ENCODE measurements around the gene CCL13.

- TF ChIP-seq CTCF (IDR thresholded peaks at IDR 0.05 in 4 of 5, conservative IDR thresholded peaks at IDR 0.05 in 1 of 5): no peak
- TF ChIP-seq POLR2A (IDR thresholded peaks at IDR 0.05): no peak
Observed at GRCh38 chr17:34390649-34391048, 34.4 kb downstream of the CCL13 start.
